ENCODE data around the gene RHOV.

- TF ChIP-seq, protein P1, sequence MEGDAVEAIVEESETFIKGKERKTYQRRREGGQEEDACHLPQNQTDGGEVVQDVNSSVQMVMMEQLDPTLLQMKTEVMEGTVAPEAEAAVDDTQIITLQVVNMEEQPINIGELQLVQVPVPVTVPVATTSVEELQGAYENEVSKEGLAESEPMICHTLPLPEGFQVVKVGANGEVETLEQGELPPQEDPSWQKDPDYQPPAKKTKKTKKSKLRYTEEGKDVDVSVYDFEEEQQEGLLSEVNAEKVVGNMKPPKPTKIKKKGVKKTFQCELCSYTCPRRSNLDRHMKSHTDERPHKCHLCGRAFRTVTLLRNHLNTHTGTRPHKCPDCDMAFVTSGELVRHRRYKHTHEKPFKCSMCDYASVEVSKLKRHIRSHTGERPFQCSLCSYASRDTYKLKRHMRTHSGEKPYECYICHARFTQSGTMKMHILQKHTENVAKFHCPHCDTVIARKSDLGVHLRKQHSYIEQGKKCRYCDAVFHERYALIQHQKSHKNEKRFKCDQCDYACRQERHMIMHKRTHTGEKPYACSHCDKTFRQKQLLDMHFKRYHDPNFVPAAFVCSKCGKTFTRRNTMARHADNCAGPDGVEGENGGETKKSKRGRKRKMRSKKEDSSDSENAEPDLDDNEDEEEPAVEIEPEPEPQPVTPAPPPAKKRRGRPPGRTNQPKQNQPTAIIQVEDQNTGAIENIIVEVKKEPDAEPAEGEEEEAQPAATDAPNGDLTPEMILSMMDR (optimal IDR thresholded peaks at IDR 0.05 in 1 of 3, IDR thresholded peaks at IDR 0.05 in 1 of 3, conservative IDR thresholded peaks at IDR 0.05 in 1 of 3; ENCODE audit: extremely low read depth in 1 of 3, insufficient read depth in 2 of 3, low read length in 3 of 3), result no peak
- no peak for TF ChIP-seq EZH2 (IDR thresholded peaks at IDR 0.05; ENCODE audit: low read length)
These were observed 29.0 kb downstream of the RHOV start for GRCh38 chr15:40845036-40845435.

All from keratinocyte (primary cell).